Central memory CD8-positive, alpha-beta T cell (primary cell): ENCODE data around the gene TCF20.

Source experiments
- ATAC-seq: fragments of 150-1000 bp; cut with Tn5 transposase; replicated peaks from 2 replicates; pipeline ENCODE4 v1.10.0; 2022; ENCODE audit warnings: mild to moderate bottlenecking, moderate FRiP score, moderate number of reproducible peaks; ENCODE audit not compliant: poor library complexity, severe bottlenecking; ENCODE audit errors: extremely low read depth
- DNase-seq, 2 donors: peaks; one replicate each; pipeline ENCODE4 v3.0.0; 2021; ENCODE audit warnings: low spot score in 2 of 2
- H3K27ac Mint-ChIP-seq: one replicate; pipeline ENCODE4 v1.8.0; 2022; ENCODE audit warnings: low read depth, mild to moderate bottlenecking, moderate library complexity, mixed read lengths
- H3K27me3 Mint-ChIP-seq: one replicate; pipeline ENCODE4 v1.8.0; 2022; ENCODE audit warnings: mixed read lengths
- H3K36me3 Mint-ChIP-seq: one replicate; pipeline ENCODE4 v1.8.0; 2022; ENCODE audit warnings: mild to moderate bottlenecking, moderate library complexity, mixed read lengths; ENCODE audit not compliant: insufficient read depth
- H3K4me1 Mint-ChIP-seq: one replicate; pipeline ENCODE4 v1.8.0; 2022; ENCODE audit warnings: mixed read lengths
- H3K4me3 Mint-ChIP-seq: one replicate; pipeline ENCODE4 v1.8.0; 2022; ENCODE audit warnings: mild to moderate bottlenecking, moderate library complexity, mixed read lengths
- H3K9me3 Mint-ChIP-seq: one replicate; pipeline ENCODE4 v1.8.0; 2022; ENCODE audit warnings: mixed read lengths

TCF20 gene

GRCh38 chr22:42284202-42284591 lies 13.7 kb upstream of the TCF20 start:
- H3K9me3 Mint-ChIP-seq, result no peaks in the 10 kb centered on the region
- H3K36me3 Mint-ChIP-seq, result peaks cover 7% of the 10 kb centered on the region
- H3K27me3 Mint-ChIP-seq, result peaks cover 25% of the 10 kb centered on the region
- peak overlapping the region; percentile 80 for H3K27ac Mint-ChIP-seq
- ATAC-seq (no peak), DNase-seq (no peak)
- H3K4me1 Mint-ChIP-seq, result peaks cover 40% of the 10 kb centered on the region
- peak overlapping the region; percentile 65 for H3K4me3 Mint-ChIP-seq

- Mint-ChIP-seq H3K36me3 (peaks cover 7% of the 10 kb centered on the region), H3K9me3 (no peaks in the 10 kb centered on the region), H3K4me3 (peak overlapping the region; percentile 65), H3K27me3 (peaks cover 25% of the 10 kb centered on the region), H3K27ac (peak overlapping the region; percentile 80), H3K4me1 (peaks cover 40% of the 10 kb centered on the region)
- peak in 1 of 2 donors; percentile 44 for DNase-seq
- ATAC-seq, result no peak
Measured at GRCh38 chr22:42283278-42284201, 13.1 kb upstream of the TCF20 start.

- Mint-ChIP-seq H3K36me3 (peaks cover 7% of the 10 kb centered on the region), H3K4me1 (peaks cover 40% of the 10 kb centered on the region), H3K27ac (no peak overlapping the region), H3K4me3 (peak overlapping the region; percentile 31), H3K9me3 (no peaks in the 10 kb centered on the region), H3K27me3 (peaks cover 25% of the 10 kb centered on the region)
- DNase-seq, result no peak
- ATAC-seq, result no peak
Measured at GRCh38 chr22:42282943-42283277, 12.5 kb upstream of the TCF20 start.

GRCh38 chr22:42282252-42282942 lies 11.9 kb upstream of the TCF20 start:
- H3K4me3 Mint-ChIP-seq, result peak overlapping the region; percentile 31
- no peaks in the 10 kb centered on the region for H3K9me3 Mint-ChIP-seq
- peaks cover 36% of the 10 kb centered on the region for H3K4me1 Mint-ChIP-seq
- no peak for DNase-seq
- H3K36me3 Mint-ChIP-seq, result peaks cover 5% of the 10 kb centered on the region
- no peak for ATAC-seq
- peaks cover 25% of the 10 kb centered on the region for H3K27me3 Mint-ChIP-seq
- no peak overlapping the region for H3K27ac Mint-ChIP-seq

- Mint-ChIP-seq H3K4me1 (peaks cover 31% of the 10 kb centered on the region), H3K27ac (no peak overlapping the region), H3K4me3 (peak overlapping the region; percentile 28), H3K36me3 (peaks cover 4% of the 10 kb centered on the region), H3K9me3 (no peaks in the 10 kb centered on the region), H3K27me3 (peaks cover 25% of the 10 kb centered on the region)
- DNase-seq (no peak), ATAC-seq (no peak)
Measured at GRCh38 chr22:42281706-42282251, 11.3 kb upstream of the TCF20 start.

GRCh38 chr22:42281284-42281683 lies 10.8 kb upstream of the TCF20 start:
- no peak overlapping the region for H3K27ac Mint-ChIP-seq
- no peaks in the 10 kb centered on the region for H3K9me3 Mint-ChIP-seq
- H3K27me3 Mint-ChIP-seq, result peaks cover 25% of the 10 kb centered on the region
- peaks cover 26% of the 10 kb centered on the region for H3K4me1 Mint-ChIP-seq
- H3K36me3 Mint-ChIP-seq, result peaks cover 4% of the 10 kb centered on the region
- no peak for ATAC-seq
- H3K4me3 Mint-ChIP-seq, result no peak overlapping the region
- DNase-seq, result no peak

GRCh38 chr22:42280836-42281235 lies 10.4 kb upstream of the TCF20 start:
- Mint-ChIP-seq H3K27me3 (peaks cover 25% of the 10 kb centered on the region), H3K36me3 (peaks cover 3% of the 10 kb centered on the region), H3K9me3 (no peaks in the 10 kb centered on the region), H3K4me1 (peaks cover 21% of the 10 kb centered on the region), H3K27ac (no peak overlapping the region), H3K4me3 (no peak overlapping the region)
- no peak for DNase-seq
- ATAC-seq, result no peak

GRCh38 chr22:42280140-42280539 lies 9.7 kb upstream of the TCF20 start:
- Mint-ChIP-seq H3K4me1 (peaks cover 14% of the 10 kb centered on the region), H3K27ac (no peak overlapping the region), H3K27me3 (peaks cover 25% of the 10 kb centered on the region), H3K36me3 (peaks cover 1% of the 10 kb centered on the region), H3K9me3 (no peaks in the 10 kb centered on the region), H3K4me3 (no peak overlapping the region)
- no peak for DNase-seq
- no peak for ATAC-seq

- Mint-ChIP-seq H3K27me3 (peaks cover 25% of the 10 kb centered on the region), H3K27ac (no peak overlapping the region), H3K36me3 (peaks cover 1% of the 10 kb centered on the region), H3K4me1 (peaks cover 13% of the 10 kb centered on the region), H3K9me3 (no peaks in the 10 kb centered on the region), H3K4me3 (no peak overlapping the region)
- ATAC-seq, result no peak
- no peak for DNase-seq
Measured at GRCh38 chr22:42279425-42280020, 9.1 kb upstream of the TCF20 start.

- Mint-ChIP-seq H3K27me3 (peaks cover 22% of the 10 kb centered on the region), H3K27ac (no peak overlapping the region), H3K9me3 (no peaks in the 10 kb centered on the region), H3K4me3 (no peak overlapping the region), H3K4me1 (peaks cover 5% of the 10 kb centered on the region), H3K36me3 (no peaks in the 10 kb centered on the region)
- DNase-seq (no peak), ATAC-seq (no peak)
Measured at GRCh38 chr22:42277988-42278776, 7.7 kb upstream of the TCF20 start.

GRCh38 chr22:42277232-42277753 lies 6.8 kb upstream of the TCF20 start:
- ATAC-seq, result no peak
- no peak for DNase-seq
- H3K9me3 Mint-ChIP-seq, result no peaks in the 10 kb centered on the region
- H3K4me3 Mint-ChIP-seq, result no peak overlapping the region
- H3K27ac Mint-ChIP-seq, result no peak overlapping the region
- peaks cover 5% of the 10 kb centered on the region for H3K4me1 Mint-ChIP-seq
- H3K27me3 Mint-ChIP-seq, result peaks cover 14% of the 10 kb centered on the region
- H3K36me3 Mint-ChIP-seq, result no peaks in the 10 kb centered on the region

GRCh38 chr22:42275970-42276369 lies 5.5 kb upstream of the TCF20 start:
- H3K4me3 Mint-ChIP-seq, result no peak overlapping the region
- no peaks in the 10 kb centered on the region for H3K4me1 Mint-ChIP-seq
- no peaks in the 10 kb centered on the region for H3K36me3 Mint-ChIP-seq
- H3K27ac Mint-ChIP-seq, result no peak overlapping the region
- H3K9me3 Mint-ChIP-seq, result no peaks in the 10 kb centered on the region
- DNase-seq (no peak), ATAC-seq (no peak)
- peaks cover 1% of the 10 kb centered on the region for H3K27me3 Mint-ChIP-seq
